ENCODE measurements around the gene ZNF714.

ZNF714 gene

DNA sequence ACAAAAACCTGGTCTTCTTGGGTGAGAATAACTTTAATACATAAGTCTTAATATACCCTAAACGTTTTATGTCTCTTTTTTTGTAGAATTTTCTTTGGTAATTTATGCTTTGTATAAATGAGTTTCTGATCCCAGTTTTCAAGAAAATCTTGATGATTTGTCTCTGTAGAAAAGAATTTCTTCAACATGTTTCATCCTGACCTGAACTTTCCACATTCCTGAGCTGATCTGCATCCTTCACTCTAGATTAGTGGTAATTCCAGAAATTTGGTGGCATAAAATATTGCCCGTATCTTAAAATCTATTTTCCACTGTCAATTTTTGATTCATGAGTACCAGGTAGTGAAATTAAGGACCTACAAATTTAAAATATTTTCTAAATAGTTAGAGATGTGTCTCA, 16.3 kb downstream of the ZNF714 start:
- H3K4me1 ChIP-seq (ENCODE audit: control insufficient read depth, insufficient read depth, low read length, unreplicated experiment): no peaks in the 10 kb centered on the region
- no peaks in the 10 kb centered on the region for H3K27me3 ChIP-seq (ENCODE audit: insufficient read depth, low read length)
- H3K4me3 ChIP-seq (ENCODE audit: low read depth, low read length): no peak overlapping the region
- H2AFZ ChIP-seq (ENCODE audit: low read length, unreplicated experiment): no peak overlapping the region
- no peak overlapping the region for H3K27ac ChIP-seq (ENCODE audit: low read depth, low read length)
- peaks cover 9% of the 10 kb centered on the region for H3K79me2 ChIP-seq (ENCODE audit: control insufficient read depth, insufficient read depth, low read length, unreplicated experiment)
- no peaks in the 10 kb centered on the region for H3K36me3 ChIP-seq (ENCODE audit: insufficient read depth, low read length)

DNA sequence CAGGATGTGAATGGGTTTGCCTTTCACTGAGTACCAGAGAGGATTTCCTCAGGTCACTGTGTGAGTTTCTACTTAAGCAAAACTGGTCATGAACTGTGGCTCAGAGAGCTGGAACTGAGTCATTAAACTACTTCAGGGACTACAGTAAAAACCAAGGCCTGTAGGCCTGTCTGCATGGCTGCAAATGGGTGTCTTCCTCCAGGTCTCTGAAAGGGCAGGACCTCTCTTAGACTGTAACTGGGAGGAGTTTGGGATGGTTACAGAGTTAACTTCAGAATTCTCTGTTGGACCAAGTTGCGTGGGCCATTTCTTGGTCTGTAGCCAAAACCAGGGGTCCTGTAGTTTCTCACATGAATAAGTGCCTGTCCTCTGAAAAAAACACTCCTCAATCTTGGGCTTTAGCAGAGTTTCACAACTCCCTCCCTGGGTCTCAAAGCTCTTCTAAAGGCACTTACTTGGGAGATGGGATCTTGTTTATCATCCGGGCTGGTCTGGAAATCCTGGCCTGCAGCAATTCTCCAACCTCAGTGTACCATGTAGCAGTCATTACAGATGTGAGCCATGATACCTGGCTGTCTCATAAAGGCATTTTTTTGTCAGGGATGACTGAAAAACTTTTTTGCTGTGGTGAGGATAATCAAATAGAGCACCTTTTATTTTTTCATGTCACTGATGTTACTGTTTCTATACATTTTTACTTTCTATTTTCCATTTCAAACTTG, 19.7 kb downstream of the ZNF714 start:
- Histone ChIP-seq H3K4me3 (ENCODE audit: low read depth, low read length) (no peak overlapping the region), H2AFZ (ENCODE audit: low read length, unreplicated experiment) (no peak overlapping the region), H3K27me3 (ENCODE audit: insufficient read depth, low read length) (no peaks in the 10 kb centered on the region), H3K27ac (ENCODE audit: low read depth, low read length) (no peak overlapping the region), H3K36me3 (ENCODE audit: insufficient read depth, low read length) (0 out of 2 replicates have a peak, but pooled peaks cover 5% of the 10 kb centered on the region), H3K79me2 (ENCODE audit: control insufficient read depth, insufficient read depth, low read length, unreplicated experiment) (no peaks in the 10 kb centered on the region), H3K4me1 (ENCODE audit: control insufficient read depth, insufficient read depth, low read length, unreplicated experiment) (no peaks in the 10 kb centered on the region)

DNA sequence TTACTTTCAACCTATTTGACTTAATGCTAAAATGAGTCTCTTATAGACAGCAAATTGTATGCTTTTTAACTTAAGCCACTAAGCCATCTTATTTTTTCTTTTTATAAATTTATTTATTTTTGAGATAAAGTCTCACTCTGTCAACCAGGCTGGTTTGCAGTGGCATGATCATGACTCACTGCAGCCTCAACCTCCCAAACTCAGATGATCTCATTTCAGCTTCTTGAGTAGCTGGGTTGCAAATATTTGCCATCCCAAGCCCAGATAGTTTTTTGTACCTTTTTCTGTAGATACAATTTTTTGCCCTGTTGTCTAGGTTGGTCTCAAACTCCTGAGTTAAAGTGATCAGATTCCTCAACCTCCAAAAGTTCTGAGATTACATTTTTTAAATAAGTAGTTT, 27.1 kb downstream of the ZNF714 start:
- Histone ChIP-seq H3K79me2 (ENCODE audit: control insufficient read depth, insufficient read depth, low read length, unreplicated experiment) (peaks cover 5% of the 10 kb centered on the region), H3K36me3 (ENCODE audit: insufficient read depth, low read length) (peaks cover 9% of the 10 kb centered on the region; the same call in 1 of the 2 replicates), H3K27ac (ENCODE audit: low read depth, low read length) (no peak overlapping the region), H3K4me1 (ENCODE audit: control insufficient read depth, insufficient read depth, low read length, unreplicated experiment) (peaks cover 4% of the 10 kb centered on the region), H3K4me3 (ENCODE audit: low read depth, low read length) (no peak overlapping the region), H2AFZ (ENCODE audit: low read length, unreplicated experiment) (no peak overlapping the region), H3K27me3 (ENCODE audit: insufficient read depth, low read length) (no peaks in the 10 kb centered on the region)

DNA sequence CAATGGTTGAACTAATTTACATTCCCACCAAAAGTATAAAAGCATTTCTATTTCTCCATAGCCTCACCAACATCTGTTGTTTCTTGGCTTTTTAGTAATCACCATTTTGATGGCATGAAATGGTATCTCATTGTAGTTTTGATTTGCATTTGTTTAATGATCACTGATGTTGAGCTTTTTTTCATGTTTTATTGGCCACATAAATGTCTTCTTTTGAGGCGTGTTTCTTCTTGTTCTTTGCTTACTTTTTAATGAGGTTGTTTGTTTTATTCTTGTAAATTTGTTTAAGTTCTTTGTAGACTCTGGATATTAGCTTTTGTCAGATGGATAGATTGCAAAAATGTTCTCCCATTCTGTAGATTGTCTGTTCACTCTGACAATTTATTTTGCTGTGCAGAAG, 28.2 kb downstream of the ZNF714 start:
- Histone ChIP-seq H3K27ac (ENCODE audit: low read depth, low read length) (no peak overlapping the region), H3K36me3 (ENCODE audit: insufficient read depth, low read length) (peaks cover 12% of the 10 kb centered on the region)

DNA sequence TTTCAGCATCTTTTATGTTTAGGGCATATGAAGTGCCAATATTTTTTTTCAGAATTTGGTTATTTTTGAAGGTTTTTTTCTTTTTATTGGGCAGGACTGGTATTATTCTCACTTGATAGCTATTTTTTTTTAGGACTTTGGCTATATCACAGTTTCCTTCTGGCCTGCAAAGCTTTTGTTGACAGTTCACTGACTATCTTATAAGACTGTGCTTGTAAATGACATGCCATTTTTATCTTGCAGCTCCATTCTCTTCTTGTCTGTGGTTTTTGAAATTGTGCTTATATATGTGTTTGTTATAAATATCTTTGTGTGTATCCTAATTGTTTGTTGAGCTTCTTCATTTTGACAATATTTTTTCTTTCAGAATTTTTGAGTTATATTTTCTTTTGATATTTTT, 33.4 kb downstream of the ZNF714 start:
- Histone ChIP-seq H3K4me3 (ENCODE audit: low read depth, low read length) (no peak overlapping the region), H3K36me3 (ENCODE audit: insufficient read depth, low read length) (peaks cover 24% of the 10 kb centered on the region)

More for the DNA sequence above, 28.2 kb downstream of the ZNF714 start:
- Histone ChIP-seq H2AFZ (ENCODE audit: low read length, unreplicated experiment) (no peak overlapping the region), H3K4me3 (ENCODE audit: low read depth, low read length) (no peak overlapping the region), H3K4me1 (ENCODE audit: control insufficient read depth, insufficient read depth, low read length, unreplicated experiment) (peaks cover 4% of the 10 kb centered on the region), H3K27me3 (ENCODE audit: insufficient read depth, low read length) (no peaks in the 10 kb centered on the region), H3K79me2 (ENCODE audit: control insufficient read depth, insufficient read depth, low read length, unreplicated experiment) (peaks cover 5% of the 10 kb centered on the region)

DNA sequence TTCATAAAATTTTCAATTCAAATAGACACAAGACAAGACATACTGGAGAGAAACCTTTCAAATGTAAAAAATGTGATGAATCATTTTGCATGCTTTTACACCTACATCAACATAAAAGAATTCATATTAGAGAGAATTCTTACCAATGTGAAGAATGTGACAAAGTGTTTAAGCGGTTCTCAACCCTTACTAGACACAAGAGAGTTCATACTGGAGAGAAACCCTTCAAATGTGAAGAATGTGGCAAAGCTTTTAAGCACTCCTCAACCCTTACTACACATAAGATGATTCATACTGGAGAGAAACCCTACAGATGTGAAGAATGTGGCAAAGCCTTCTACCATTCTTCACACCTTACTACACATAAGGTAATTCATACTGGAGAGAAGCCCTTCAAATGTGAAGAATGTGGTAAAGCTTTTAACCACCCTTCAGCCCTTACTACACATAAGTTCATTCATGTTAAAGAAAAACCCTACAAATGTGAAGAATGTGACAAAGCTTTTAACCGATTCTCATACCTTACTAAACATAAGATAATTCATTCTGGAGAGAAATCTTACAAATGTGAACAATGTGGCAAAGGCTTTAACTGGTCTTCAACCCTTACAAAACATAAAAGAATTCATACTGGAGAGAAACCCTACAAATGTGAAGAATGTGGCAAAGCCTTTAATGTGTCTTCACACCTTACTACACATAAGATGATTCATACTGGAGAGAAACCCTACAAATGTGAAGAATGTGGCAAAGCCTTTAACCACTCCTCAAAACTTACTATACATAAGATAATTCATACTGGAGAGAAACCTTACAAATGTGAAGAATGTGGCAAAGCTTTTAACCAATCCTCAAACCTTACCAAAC, 35.3 kb downstream of the ZNF714 start:
- Histone ChIP-seq H3K36me3 (ENCODE audit: insufficient read depth, low read length) (peaks cover 21% of the 10 kb centered on the region), H3K4me3 (ENCODE audit: low read depth, low read length) (no peak overlapping the region), H3K4me1 (ENCODE audit: control insufficient read depth, insufficient read depth, low read length, unreplicated experiment) (no peaks in the 10 kb centered on the region), H3K27me3 (ENCODE audit: insufficient read depth, low read length) (no peaks in the 10 kb centered on the region), H2AFZ (ENCODE audit: low read length, unreplicated experiment) (no peak overlapping the region), H3K79me2 (ENCODE audit: control insufficient read depth, insufficient read depth, low read length, unreplicated experiment) (no peaks in the 10 kb centered on the region), H3K27ac (ENCODE audit: low read depth, low read length) (peak overlapping the region; percentile 26; the same call in 1 of the 2 replicates)

More for the DNA sequence above, 33.4 kb downstream of the ZNF714 start:
- no peaks in the 10 kb centered on the region for H3K27me3 ChIP-seq (ENCODE audit: insufficient read depth, low read length)
- no peak overlapping the region for H3K27ac ChIP-seq (ENCODE audit: low read depth, low read length)
- peaks cover 5% of the 10 kb centered on the region for H3K79me2 ChIP-seq (ENCODE audit: control insufficient read depth, insufficient read depth, low read length, unreplicated experiment)
- H3K4me1 ChIP-seq (ENCODE audit: control insufficient read depth, insufficient read depth, low read length, unreplicated experiment): no peaks in the 10 kb centered on the region
- no peak overlapping the region for H2AFZ ChIP-seq (ENCODE audit: low read length, unreplicated experiment)

DNA sequence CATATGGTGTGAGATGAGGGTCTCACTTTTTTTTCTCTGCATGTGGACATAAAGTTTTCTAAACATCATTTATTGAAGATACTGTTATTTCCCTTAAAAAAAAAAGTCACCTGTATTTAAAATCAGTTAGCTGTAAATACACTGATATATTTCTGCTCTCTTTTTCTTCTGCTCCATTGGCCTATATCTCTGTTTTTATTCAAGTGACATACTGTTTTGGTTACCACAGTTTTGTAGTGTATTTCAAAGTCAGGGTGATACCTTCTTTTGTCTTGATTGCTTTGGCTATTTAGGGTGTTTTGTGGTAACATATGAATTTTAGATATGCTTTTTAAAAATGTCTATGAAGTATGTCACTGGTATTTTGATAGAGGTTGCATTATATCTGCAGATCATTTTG, 44.1 kb downstream of the ZNF714 start:
- H3K36me3 ChIP-seq (ENCODE audit: insufficient read depth, low read length): peaks cover 5% of the 10 kb centered on the region; the same call in 1 of the 2 replicates
- H2AFZ ChIP-seq (ENCODE audit: low read length, unreplicated experiment): no peak overlapping the region
- H3K27me3 ChIP-seq (ENCODE audit: insufficient read depth, low read length): no peaks in the 10 kb centered on the region
- H3K27ac ChIP-seq (ENCODE audit: low read depth, low read length): no peak overlapping the region
- H3K4me3 ChIP-seq (ENCODE audit: low read depth, low read length): no peak overlapping the region
- no peaks in the 10 kb centered on the region for H3K4me1 ChIP-seq (ENCODE audit: control insufficient read depth, insufficient read depth, low read length, unreplicated experiment)
- no peaks in the 10 kb centered on the region for H3K79me2 ChIP-seq (ENCODE audit: control insufficient read depth, insufficient read depth, low read length, unreplicated experiment)

DNA sequence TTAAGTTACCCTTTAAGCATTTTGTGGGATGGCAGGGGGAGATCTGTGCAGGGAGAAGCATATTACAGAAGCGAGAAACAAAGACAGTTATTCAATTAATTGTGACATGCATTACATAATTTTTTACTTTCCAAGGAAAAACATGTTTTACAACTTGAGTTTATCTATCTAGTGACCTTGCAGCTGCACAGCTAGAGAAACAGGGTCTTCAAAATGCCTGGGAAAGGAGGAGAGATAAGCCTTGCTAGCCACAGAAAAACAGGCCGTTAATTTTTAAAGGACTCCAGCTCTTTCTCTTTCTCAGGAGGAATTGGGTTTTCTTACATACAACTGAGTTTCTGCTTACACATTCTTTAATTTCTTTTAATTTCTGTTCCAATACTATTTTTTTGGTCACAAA, 45.0 kb downstream of the ZNF714 start:
- H3K4me1 ChIP-seq (ENCODE audit: control insufficient read depth, insufficient read depth, low read length, unreplicated experiment): no peaks in the 10 kb centered on the region
- no peaks in the 10 kb centered on the region for H3K27me3 ChIP-seq (ENCODE audit: insufficient read depth, low read length)
- no peak overlapping the region for H3K27ac ChIP-seq (ENCODE audit: low read depth, low read length)
- H3K4me3 ChIP-seq (ENCODE audit: low read depth, low read length): no peak overlapping the region
- H3K79me2 ChIP-seq (ENCODE audit: control insufficient read depth, insufficient read depth, low read length, unreplicated experiment): no peaks in the 10 kb centered on the region
- H2AFZ ChIP-seq (ENCODE audit: low read length, unreplicated experiment): no peak overlapping the region
- H3K36me3 ChIP-seq (ENCODE audit: insufficient read depth, low read length): peaks cover 5% of the 10 kb centered on the region; the same call in 1 of the 2 replicates

DNA sequence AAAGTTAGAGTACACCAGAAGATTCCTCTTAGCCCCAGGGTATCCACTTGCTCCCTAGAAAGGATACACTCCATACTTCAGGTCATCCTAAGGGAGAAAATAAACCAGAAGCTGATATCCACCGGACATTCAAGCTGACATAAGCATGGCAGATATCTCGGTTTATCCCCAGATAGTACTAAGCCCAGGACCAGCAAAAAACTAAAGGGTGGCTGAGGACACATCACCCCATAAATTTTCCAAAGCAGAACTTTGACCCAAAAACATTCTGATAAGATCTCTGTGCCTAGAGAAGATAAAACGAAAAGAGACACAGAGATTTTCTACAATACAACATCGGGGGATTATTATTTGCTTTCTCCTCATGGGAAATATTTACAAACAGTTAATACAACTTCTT, 45.9 kb downstream of the ZNF714 start:
- Histone ChIP-seq H2AFZ (ENCODE audit: low read length, unreplicated experiment) (no peak overlapping the region), H3K27ac (ENCODE audit: low read depth, low read length) (no peak overlapping the region), H3K4me3 (ENCODE audit: low read depth, low read length) (no peak overlapping the region), H3K79me2 (ENCODE audit: control insufficient read depth, insufficient read depth, low read length, unreplicated experiment) (no peaks in the 10 kb centered on the region), H3K27me3 (ENCODE audit: insufficient read depth, low read length) (no peaks in the 10 kb centered on the region), H3K4me1 (ENCODE audit: control insufficient read depth, insufficient read depth, low read length, unreplicated experiment) (no peaks in the 10 kb centered on the region), H3K36me3 (ENCODE audit: insufficient read depth, low read length) (no peaks in the 10 kb centered on the region)

DNA sequence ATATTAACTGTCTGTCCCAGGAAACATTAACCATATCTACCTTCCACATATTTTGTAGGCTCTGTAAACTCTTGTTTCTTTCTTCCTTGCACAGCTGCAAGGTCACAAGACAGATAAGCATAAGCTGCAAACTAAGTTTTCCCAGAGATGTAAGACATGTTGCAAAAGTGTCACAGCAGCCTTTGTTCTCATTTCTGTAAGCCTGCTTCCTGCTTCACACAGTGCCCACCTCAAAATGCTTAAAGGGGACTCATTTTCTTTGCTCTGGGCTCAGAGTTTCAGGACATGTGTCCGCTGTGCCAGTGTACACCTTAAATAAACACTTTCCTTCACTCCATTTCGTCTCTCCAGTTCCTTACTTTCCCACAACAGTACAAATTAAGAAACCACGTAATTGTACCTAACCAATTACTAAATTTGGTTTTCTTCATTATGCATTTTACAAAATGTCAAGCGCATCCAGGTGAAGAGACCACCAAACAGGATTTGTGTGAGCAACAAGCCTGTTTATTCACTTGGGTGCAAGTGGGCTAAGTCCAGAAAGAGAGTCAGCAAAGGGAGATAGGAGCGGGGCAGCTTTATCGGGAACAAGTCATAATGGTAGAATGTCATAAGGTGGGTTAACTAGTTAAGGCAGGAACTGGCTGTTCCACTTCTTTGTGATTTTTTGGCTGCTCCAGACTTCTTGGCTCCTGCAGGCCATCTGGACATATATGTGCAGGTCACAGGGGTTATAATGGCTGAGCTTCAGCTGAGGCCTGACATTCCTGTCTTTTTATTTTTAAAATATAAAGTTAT, 47.1 kb downstream of the ZNF714 start:
- no peak overlapping the region for H3K27ac ChIP-seq (ENCODE audit: low read depth, low read length)

More for the DNA sequence above, 47.1 kb downstream of the ZNF714 start:
- no peak overlapping the region for H3K4me3 ChIP-seq (ENCODE audit: low read depth, low read length)
- no peaks in the 10 kb centered on the region for H3K79me2 ChIP-seq (ENCODE audit: control insufficient read depth, insufficient read depth, low read length, unreplicated experiment)
- H2AFZ ChIP-seq (ENCODE audit: low read length, unreplicated experiment): no peak overlapping the region
- no peaks in the 10 kb centered on the region for H3K36me3 ChIP-seq (ENCODE audit: insufficient read depth, low read length)
- H3K4me1 ChIP-seq (ENCODE audit: control insufficient read depth, insufficient read depth, low read length, unreplicated experiment): no peaks in the 10 kb centered on the region
- no peaks in the 10 kb centered on the region for H3K27me3 ChIP-seq (ENCODE audit: insufficient read depth, low read length)
